ENCODE measurements around the gene SCN9A.

SCN9A gene

GRCh38 chr2:166373105-166373504, 2.6 kb downstream of the SCN9A start:
- no peak overlapping the region for H2AFZ ChIP-seq
- no peaks in the 10 kb centered on the region for H3K79me2 ChIP-seq
- no peak overlapping the region for H3K27ac ChIP-seq
- no peak overlapping the region for H3K4me2 ChIP-seq (ENCODE audit: low read length)
- no peak overlapping the region for H3K9ac ChIP-seq
- TF ChIP-seq CTCF (IDR thresholded peaks at IDR 0.05) = no peak
- no peaks in the 10 kb centered on the region for H3K27me3 ChIP-seq (ENCODE audit: control insufficient read depth, insufficient read depth, low read length)
- no peaks in the 10 kb centered on the region for H3K36me3 ChIP-seq (ENCODE audit: control insufficient read depth, insufficient read depth, low read length)
- no peaks in the 10 kb centered on the region for H3K4me1 ChIP-seq
- H3K9me3 ChIP-seq (ENCODE audit: control insufficient read depth, low read length) = no peaks in the 10 kb centered on the region
- H3K4me3 ChIP-seq (ENCODE audit: low read depth, low read length) = no peak overlapping the region

- H3K27me3 ChIP-seq (ENCODE audit: control insufficient read depth, insufficient read depth, low read length) = no peaks in the 10 kb centered on the region
- TF ChIP-seq CTCF (IDR thresholded peaks at IDR 0.05) = no peak
- no peak overlapping the region for H3K4me2 ChIP-seq (ENCODE audit: low read length)
- H3K79me2 ChIP-seq = no peaks in the 10 kb centered on the region
- H3K9ac ChIP-seq = no peak overlapping the region
- H3K36me3 ChIP-seq (ENCODE audit: control insufficient read depth, insufficient read depth, low read length) = no peaks in the 10 kb centered on the region
- H3K4me1 ChIP-seq = no peaks in the 10 kb centered on the region
- no peak overlapping the region for H2AFZ ChIP-seq
- H3K27ac ChIP-seq = no peak overlapping the region
- H3K9me3 ChIP-seq (ENCODE audit: control insufficient read depth, low read length) = no peaks in the 10 kb centered on the region
- H3K4me3 ChIP-seq (ENCODE audit: low read depth, low read length) = no peak overlapping the region
Measured at GRCh38 chr2:166372046-166372445, 3.7 kb downstream of the SCN9A start.

- no peak overlapping the region for H3K4me2 ChIP-seq (ENCODE audit: low read length)
- no peak overlapping the region for H3K4me3 ChIP-seq (ENCODE audit: low read depth, low read length)
- no peak overlapping the region for H3K9ac ChIP-seq
- no peaks in the 10 kb centered on the region for H3K79me2 ChIP-seq
- H2AFZ ChIP-seq = no peak overlapping the region
- TF ChIP-seq CTCF (IDR thresholded peaks at IDR 0.05) = no peak
- no peaks in the 10 kb centered on the region for H3K27me3 ChIP-seq (ENCODE audit: control insufficient read depth, insufficient read depth, low read length)
- no peak overlapping the region for H3K27ac ChIP-seq
- H3K9me3 ChIP-seq (ENCODE audit: control insufficient read depth, low read length) = no peaks in the 10 kb centered on the region
- no peaks in the 10 kb centered on the region for H3K36me3 ChIP-seq (ENCODE audit: control insufficient read depth, insufficient read depth, low read length)
- H3K4me1 ChIP-seq = no peaks in the 10 kb centered on the region
Measured at GRCh38 chr2:166365803-166366420, 9.8 kb downstream of the SCN9A start.

- Histone ChIP-seq H3K36me3 (ENCODE audit: control insufficient read depth, insufficient read depth, low read length) (no peaks in the 10 kb centered on the region), H3K79me2 (no peaks in the 10 kb centered on the region), H3K4me2 (ENCODE audit: low read length) (no peak overlapping the region), H3K9ac (no peak overlapping the region), H3K4me3 (ENCODE audit: low read depth, low read length) (no peak overlapping the region), H3K27ac (no peak overlapping the region), H2AFZ (no peak overlapping the region), H3K9me3 (ENCODE audit: control insufficient read depth, low read length) (no peaks in the 10 kb centered on the region), H3K4me1 (no peaks in the 10 kb centered on the region), H3K27me3 (ENCODE audit: control insufficient read depth, insufficient read depth, low read length) (no peaks in the 10 kb centered on the region)
- TF ChIP-seq CTCF (IDR thresholded peaks at IDR 0.05) = no peak
Measured at GRCh38 chr2:166365239-166365638, 10.5 kb downstream of the SCN9A start.

- H2AFZ ChIP-seq = no peak overlapping the region
- no peaks in the 10 kb centered on the region for H3K79me2 ChIP-seq
- H3K4me3 ChIP-seq (ENCODE audit: low read depth, low read length) = no peak overlapping the region
- H3K36me3 ChIP-seq (ENCODE audit: control insufficient read depth, insufficient read depth, low read length) = no peaks in the 10 kb centered on the region
- no peak overlapping the region for H3K27ac ChIP-seq
- H3K4me1 ChIP-seq = no peaks in the 10 kb centered on the region
- no peak overlapping the region for H3K9ac ChIP-seq
- no peak overlapping the region for H3K4me2 ChIP-seq (ENCODE audit: low read length)
- H3K27me3 ChIP-seq (ENCODE audit: control insufficient read depth, insufficient read depth, low read length) = no peaks in the 10 kb centered on the region
- no peak for TF ChIP-seq CTCF (IDR thresholded peaks at IDR 0.05)
- H3K9me3 ChIP-seq (ENCODE audit: control insufficient read depth, low read length) = no peaks in the 10 kb centered on the region
Measured at GRCh38 chr2:166364476-166365161, 11.1 kb downstream of the SCN9A start.
